LNCaP clone FGC (cell line): ENCODE measurements around the gene ANKS6.

ENCODE experiments used
- DNase-seq: peaks from one replicate; pipeline ENCODE4 v3.0.0-alpha.2; 2011; ENCODE audit warnings: low read depth
- H3K4me3 ChIP-seq: 2 replicates; pipeline ENCODE4 v1.5.1; 2011; ENCODE audit warnings: mild to moderate bottlenecking, low read depth, low read length, control low read depth
- TF ChIP-seq, protein P1 (sequence below): IDR thresholded peaks from 2 replicates; pipeline ENCODE4 v1.5.1; 2012; ENCODE audit warnings: mild to moderate bottlenecking; ENCODE audit not compliant: control insufficient read depth, insufficient read depth; ENCODE audit errors: extremely low read depth

Gene ANKS6

GRCh38 chr9:98801969-98802371 lies 5.6 kb upstream of the ANKS6 start:
- peak; percentile 33 for DNase-seq
- TF ChIP-seq, protein P1, sequence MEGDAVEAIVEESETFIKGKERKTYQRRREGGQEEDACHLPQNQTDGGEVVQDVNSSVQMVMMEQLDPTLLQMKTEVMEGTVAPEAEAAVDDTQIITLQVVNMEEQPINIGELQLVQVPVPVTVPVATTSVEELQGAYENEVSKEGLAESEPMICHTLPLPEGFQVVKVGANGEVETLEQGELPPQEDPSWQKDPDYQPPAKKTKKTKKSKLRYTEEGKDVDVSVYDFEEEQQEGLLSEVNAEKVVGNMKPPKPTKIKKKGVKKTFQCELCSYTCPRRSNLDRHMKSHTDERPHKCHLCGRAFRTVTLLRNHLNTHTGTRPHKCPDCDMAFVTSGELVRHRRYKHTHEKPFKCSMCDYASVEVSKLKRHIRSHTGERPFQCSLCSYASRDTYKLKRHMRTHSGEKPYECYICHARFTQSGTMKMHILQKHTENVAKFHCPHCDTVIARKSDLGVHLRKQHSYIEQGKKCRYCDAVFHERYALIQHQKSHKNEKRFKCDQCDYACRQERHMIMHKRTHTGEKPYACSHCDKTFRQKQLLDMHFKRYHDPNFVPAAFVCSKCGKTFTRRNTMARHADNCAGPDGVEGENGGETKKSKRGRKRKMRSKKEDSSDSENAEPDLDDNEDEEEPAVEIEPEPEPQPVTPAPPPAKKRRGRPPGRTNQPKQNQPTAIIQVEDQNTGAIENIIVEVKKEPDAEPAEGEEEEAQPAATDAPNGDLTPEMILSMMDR, result no peak
- no peak overlapping the region for H3K4me3 ChIP-seq

- no peak overlapping the region for H3K4me3 ChIP-seq
- TF ChIP-seq, protein P1, result no peak
- DNase-seq, result no peak
Observed at GRCh38 chr9:98801561-98801960, 5.2 kb upstream of the ANKS6 start.

GRCh38 chr9:98798254-98798653 lies 1.9 kb upstream of the ANKS6 start:
- H3K4me3 ChIP-seq, result no peak overlapping the region
- no peak for DNase-seq
- TF ChIP-seq, protein P1, result no peak

- TF ChIP-seq, protein P1, result no peak
- H3K4me3 ChIP-seq, result no peak overlapping the region
- DNase-seq, result no peak
Observed at GRCh38 chr9:98797491-98797890, 1.1 kb upstream of the ANKS6 start.

GRCh38 chr9:98795970-98796363 lies 388 bp downstream of the ANKS6 start:
- DNase-seq, result no peak
- TF ChIP-seq, protein P1, result no peak; the same call in 1 of the 2 replicates
- H3K4me3 ChIP-seq, result peak overlapping the region; percentile 52

- TF ChIP-seq, protein P1, result no peak
- peak overlapping the region; percentile 52 for H3K4me3 ChIP-seq
- DNase-seq, result no peak
Observed at GRCh38 chr9:98795295-98795955, 930 bp downstream of the ANKS6 start.

DNA sequence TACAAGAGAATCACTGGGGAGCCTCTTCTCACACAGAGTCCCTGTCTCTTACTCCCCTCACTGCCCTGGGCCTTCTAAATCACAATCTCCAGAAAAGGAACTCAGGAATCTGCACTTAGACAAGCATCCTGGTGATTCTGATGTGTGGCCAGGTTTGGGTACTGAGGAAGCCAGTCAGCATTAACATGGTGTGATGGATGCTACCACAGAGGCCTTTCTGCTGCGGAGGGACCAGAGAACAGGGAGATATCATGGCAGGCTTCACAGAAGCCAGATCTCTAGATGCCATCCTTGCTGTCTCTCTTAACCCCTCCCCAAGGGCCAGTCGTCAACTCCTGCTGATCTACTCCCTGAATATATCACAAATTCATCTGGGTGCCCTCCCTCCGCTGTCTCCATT lies 1.6 kb downstream of the ANKS6 start:
- TF ChIP-seq, protein P1, result no peak
- DNase-seq, result no peak
- H3K4me3 ChIP-seq, result no peak overlapping the region
